Measurements from ENCODE around the gene INVS.
"Not testable (repeated sequence)": the region's sequence is repeated elsewhere in the genome, so short reads cannot be mapped to it uniquely, and the experiment has no call there.

DNA sequence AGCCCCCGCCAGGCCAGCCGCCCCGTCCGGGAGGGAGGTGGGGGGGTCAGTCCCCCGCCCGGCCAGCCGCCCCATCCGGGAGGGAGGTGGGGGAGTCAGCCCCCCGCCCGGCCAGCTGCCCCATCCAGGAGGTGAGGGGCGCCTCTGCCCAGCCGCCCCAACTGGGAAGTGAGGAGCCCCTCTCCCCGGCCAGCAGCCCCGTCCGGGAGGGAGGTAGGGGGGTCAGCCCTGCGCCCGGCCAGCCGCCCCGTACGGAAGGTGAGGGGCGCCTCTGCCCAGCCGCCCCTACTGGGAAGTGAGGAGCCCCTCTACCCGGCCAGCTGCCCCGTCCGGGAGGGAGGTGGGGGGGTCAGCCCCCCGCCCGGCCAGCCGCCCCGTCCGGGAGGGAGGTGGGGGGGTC is 31.1 kb upstream of the INVS start:
- not testable (repeated sequence) for TF ChIP-seq POLR2AphosphoS5, POLR2A, EP300 (IDR thresholded peaks at IDR 0.05)
- TF ChIP-seq, protein P1, sequence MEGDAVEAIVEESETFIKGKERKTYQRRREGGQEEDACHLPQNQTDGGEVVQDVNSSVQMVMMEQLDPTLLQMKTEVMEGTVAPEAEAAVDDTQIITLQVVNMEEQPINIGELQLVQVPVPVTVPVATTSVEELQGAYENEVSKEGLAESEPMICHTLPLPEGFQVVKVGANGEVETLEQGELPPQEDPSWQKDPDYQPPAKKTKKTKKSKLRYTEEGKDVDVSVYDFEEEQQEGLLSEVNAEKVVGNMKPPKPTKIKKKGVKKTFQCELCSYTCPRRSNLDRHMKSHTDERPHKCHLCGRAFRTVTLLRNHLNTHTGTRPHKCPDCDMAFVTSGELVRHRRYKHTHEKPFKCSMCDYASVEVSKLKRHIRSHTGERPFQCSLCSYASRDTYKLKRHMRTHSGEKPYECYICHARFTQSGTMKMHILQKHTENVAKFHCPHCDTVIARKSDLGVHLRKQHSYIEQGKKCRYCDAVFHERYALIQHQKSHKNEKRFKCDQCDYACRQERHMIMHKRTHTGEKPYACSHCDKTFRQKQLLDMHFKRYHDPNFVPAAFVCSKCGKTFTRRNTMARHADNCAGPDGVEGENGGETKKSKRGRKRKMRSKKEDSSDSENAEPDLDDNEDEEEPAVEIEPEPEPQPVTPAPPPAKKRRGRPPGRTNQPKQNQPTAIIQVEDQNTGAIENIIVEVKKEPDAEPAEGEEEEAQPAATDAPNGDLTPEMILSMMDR (IDR thresholded peaks at IDR 0.05): not testable (repeated sequence)

All from upper lobe of left lung (tissue), 4 donors.